Vagina (tissue), 2 donors: Measurements from ENCODE around the gene PSMB7. TPM values are rescaled to one million over a fixed set of nuclear protein-coding genes. Genes with fewer than 3 reads are reported as not detected.

Experiments used
- DNase-seq, 2 donors: peaks; one replicate each; pipeline ENCODE4 v3.0.0-alpha.2; 2017; ENCODE audit errors: extremely low spot score in 2 of 2
- H3K27ac ChIP-seq: fragments of 200-600 bp; sonication (generic); one replicate; pipeline ENCODE4 v1.5.1; 2019
- H3K27me3 ChIP-seq: fragments of 200-600 bp; sonication (generic); one replicate; pipeline ENCODE4 v1.5.1; 2019
- H3K36me3 ChIP-seq, 2 donors: fragments of 200-600 bp; sonication (generic); one replicate each; pipeline ENCODE4 v1.5.1; 2017 to 2019
- H3K4me1 ChIP-seq: fragments of 200-600 bp; sonication (generic); one replicate; pipeline ENCODE4 v1.5.1; 2019
- H3K4me3 ChIP-seq, 2 donors: fragments of 200-600 bp; sonication (generic); 1 replicate in 1 of 2; 2 replicates in 1 of 2; pipeline ENCODE4 v1.5.1; 2016 to 2019
- H3K9me3 ChIP-seq: fragments of 200-600 bp; sonication (generic); one replicate; pipeline ENCODE4 v1.5.1; 2019
- POLR2A ChIP-seq, 2 donors: fragments of 450-650 bp; IDR thresholded peaks; one replicate each; pipeline ENCODE4 v1.6.1; 2017; ENCODE audit warnings: antibody characterized with exemption in 2 of 2, mild to moderate bottlenecking in 2 of 2, moderate library complexity in 2 of 2
- POLR2AphosphoS5 ChIP-seq, 2 donors: sonication (generic); formaldehyde crosslinking; IDR thresholded peaks; one replicate each; pipeline ENCODE4 v1.9.0; 2017; ENCODE audit warnings: antibody characterized with exemption in 2 of 2, mild to moderate bottlenecking in 2 of 2, low read depth in 1 of 2; ENCODE audit not compliant: insufficient read depth in 1 of 2
- intact Hi-C: fragments of 100-400 bp; cut with DNase I; formaldehyde crosslinking; loops from one replicate; pipeline ENCODE4 v1.15.1; 2023
- total RNA-seq: library from RNA; depleted of rRNA; stranded (reverse); fragments of >200 nt; gene quantifications from one replicate; pipeline ENCODE4 v1.2.3, GENCODE V29; 2016
- TF ChIP-seq, protein P1 (sequence below), 3 experiments: fragments of 450-650 bp in 2 of 3; fragments of 200-600 bp in 1 of 3; sonication (generic) in 1 of 3; IDR thresholded peaks; one replicate each; pipeline ENCODE4 v1.5.1; 2017 to 2019; ENCODE audit warnings: antibody characterized with exemption in 3 of 3, mild to moderate bottlenecking in 2 of 3, moderate library complexity in 2 of 3

PSMB7 gene
- total RNA-seq, 1 donor from 2014 or later: 121 TPM

DNA sequence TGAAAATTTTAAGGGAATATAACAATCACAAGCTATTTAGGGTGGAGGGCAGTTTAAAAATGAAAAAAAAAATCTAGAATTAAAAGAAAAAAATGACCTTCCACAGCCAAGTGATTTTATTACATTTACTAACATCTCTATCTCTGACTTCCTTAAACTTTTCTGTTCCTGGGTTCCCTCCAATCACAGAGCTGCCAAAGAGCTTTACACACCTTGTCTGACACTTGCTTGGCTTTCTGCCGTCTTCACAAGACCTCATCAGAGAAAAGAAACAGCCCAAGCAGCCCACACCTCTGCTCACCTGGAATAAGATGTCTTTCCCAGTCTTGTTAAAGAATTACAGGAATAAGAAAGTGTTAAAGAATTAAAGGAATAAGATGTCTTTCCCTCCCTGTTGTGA lies 38.9 kb downstream of the PSMB7 start:
- no peak for TF ChIP-seq POLR2AphosphoS5 (IDR thresholded peaks at IDR 0.05; ENCODE audit: insufficient read depth in 1 of 2, low read depth in 1 of 2)
- no peak for TF ChIP-seq POLR2A (IDR thresholded peaks at IDR 0.05)
- TF ChIP-seq, protein P1, sequence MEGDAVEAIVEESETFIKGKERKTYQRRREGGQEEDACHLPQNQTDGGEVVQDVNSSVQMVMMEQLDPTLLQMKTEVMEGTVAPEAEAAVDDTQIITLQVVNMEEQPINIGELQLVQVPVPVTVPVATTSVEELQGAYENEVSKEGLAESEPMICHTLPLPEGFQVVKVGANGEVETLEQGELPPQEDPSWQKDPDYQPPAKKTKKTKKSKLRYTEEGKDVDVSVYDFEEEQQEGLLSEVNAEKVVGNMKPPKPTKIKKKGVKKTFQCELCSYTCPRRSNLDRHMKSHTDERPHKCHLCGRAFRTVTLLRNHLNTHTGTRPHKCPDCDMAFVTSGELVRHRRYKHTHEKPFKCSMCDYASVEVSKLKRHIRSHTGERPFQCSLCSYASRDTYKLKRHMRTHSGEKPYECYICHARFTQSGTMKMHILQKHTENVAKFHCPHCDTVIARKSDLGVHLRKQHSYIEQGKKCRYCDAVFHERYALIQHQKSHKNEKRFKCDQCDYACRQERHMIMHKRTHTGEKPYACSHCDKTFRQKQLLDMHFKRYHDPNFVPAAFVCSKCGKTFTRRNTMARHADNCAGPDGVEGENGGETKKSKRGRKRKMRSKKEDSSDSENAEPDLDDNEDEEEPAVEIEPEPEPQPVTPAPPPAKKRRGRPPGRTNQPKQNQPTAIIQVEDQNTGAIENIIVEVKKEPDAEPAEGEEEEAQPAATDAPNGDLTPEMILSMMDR (IDR thresholded peaks at IDR 0.05): no peak
- Histone ChIP-seq H3K27ac (no peak overlapping the region), H3K27me3 (no peaks in the 10 kb centered on the region), H3K36me3 (peaks cover 0 to 15% of the 10 kb centered on the region in 2 donors), H3K9me3 (no peaks in the 10 kb centered on the region), H3K4me3 (no peak overlapping the region), H3K4me1 (no peaks in the 10 kb centered on the region)
- intact Hi-C loops: no loop called here
- DNase-seq: no peak

DNA sequence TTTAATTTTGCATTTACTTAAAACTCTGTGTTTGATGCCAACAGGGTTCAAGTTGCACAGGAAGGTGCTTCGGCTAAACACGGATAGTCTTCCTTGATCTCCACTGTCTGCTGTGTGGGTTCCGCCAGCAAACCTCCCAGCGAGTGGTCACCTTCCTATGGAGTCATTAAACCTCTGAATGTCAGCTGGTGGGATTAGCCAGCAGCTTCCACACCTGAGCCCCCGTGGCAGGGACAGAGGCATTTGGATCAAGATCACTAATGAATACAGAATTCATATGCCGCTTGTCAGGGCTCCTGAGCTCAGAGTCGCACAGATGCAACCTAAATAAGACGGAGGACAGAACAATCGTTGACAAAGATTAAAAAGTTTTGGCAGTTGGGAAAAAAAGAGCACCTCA lies 39.5 kb downstream of the PSMB7 start:
- Histone ChIP-seq H3K36me3 (peaks cover 0 to 11% of the 10 kb centered on the region in 2 donors), H3K27ac (no peak overlapping the region), H3K4me3 (no peak overlapping the region), H3K27me3 (no peaks in the 10 kb centered on the region), H3K9me3 (no peaks in the 10 kb centered on the region), H3K4me1 (no peaks in the 10 kb centered on the region)
- intact Hi-C loops: no loop called here
- TF ChIP-seq POLR2A (IDR thresholded peaks at IDR 0.05): no peak
- TF ChIP-seq, protein P1 (IDR thresholded peaks at IDR 0.05): no peak
- no peak for TF ChIP-seq POLR2AphosphoS5 (IDR thresholded peaks at IDR 0.05; ENCODE audit: insufficient read depth in 1 of 2, low read depth in 1 of 2)
- DNase-seq: no peak

DNA sequence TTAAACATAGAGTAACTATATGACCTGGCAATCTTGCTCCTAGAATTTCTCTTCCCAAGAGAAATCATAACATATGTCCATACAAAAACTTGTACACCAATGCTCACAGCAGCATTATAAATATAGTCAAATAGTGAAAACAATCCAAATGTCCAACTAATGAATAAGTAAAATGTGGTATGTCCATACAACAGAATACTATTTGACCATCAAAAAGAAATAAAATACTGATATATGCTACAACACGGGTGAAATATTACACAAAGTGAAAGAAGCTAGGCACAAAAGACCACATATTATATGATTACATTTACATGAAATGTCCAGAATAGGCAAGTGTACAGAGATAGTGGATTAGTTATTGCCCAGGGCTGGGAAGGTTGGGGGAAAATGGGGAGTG lies 41.4 kb downstream of the PSMB7 start:
- Histone ChIP-seq H3K4me3 (no peak overlapping the region), H3K4me1 (no peaks in the 10 kb centered on the region), H3K36me3 (no peaks in the 10 kb centered on the region), H3K9me3 (no peaks in the 10 kb centered on the region), H3K27ac (no peak overlapping the region), H3K27me3 (no peaks in the 10 kb centered on the region)
- TF ChIP-seq POLR2A (IDR thresholded peaks at IDR 0.05): no peak
- TF ChIP-seq, protein P1 (IDR thresholded peaks at IDR 0.05): no peak
- no peak for TF ChIP-seq POLR2AphosphoS5 (IDR thresholded peaks at IDR 0.05; ENCODE audit: insufficient read depth in 1 of 2, low read depth in 1 of 2)
- intact Hi-C loops: no loop called here
- no peak for DNase-seq

DNA sequence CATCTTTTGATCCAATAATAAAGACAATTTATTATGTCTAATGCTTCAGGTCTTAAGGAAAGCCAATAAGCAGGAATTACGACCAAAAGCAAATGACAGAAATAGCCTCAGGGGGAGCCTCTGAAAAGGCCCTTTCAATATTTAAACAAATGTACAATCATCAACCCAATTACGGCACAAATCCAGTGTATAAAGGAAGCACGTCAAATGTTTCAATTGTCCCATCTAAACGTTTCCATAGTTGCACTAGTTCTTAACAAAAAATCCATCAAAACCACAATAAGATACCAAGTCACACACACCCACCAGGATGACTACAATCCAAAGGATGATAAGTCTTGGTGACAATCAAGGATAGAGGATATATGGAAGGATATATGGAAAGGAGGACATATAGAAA lies 41.9 kb downstream of the PSMB7 start:
- intact Hi-C loops: no loop called here
- no peaks in the 10 kb centered on the region for H3K9me3 ChIP-seq
- no peak overlapping the region for H3K4me3 ChIP-seq
- H3K27ac ChIP-seq: no peak overlapping the region
- no peaks in the 10 kb centered on the region for H3K36me3 ChIP-seq
- no peak for DNase-seq
- no peaks in the 10 kb centered on the region for H3K4me1 ChIP-seq
- no peaks in the 10 kb centered on the region for H3K27me3 ChIP-seq
- TF ChIP-seq POLR2A (IDR thresholded peaks at IDR 0.05): no peak
- TF ChIP-seq POLR2AphosphoS5 (IDR thresholded peaks at IDR 0.05; ENCODE audit: insufficient read depth in 1 of 2, low read depth in 1 of 2): no peak
- TF ChIP-seq, protein P1 (IDR thresholded peaks at IDR 0.05): no peak

DNA sequence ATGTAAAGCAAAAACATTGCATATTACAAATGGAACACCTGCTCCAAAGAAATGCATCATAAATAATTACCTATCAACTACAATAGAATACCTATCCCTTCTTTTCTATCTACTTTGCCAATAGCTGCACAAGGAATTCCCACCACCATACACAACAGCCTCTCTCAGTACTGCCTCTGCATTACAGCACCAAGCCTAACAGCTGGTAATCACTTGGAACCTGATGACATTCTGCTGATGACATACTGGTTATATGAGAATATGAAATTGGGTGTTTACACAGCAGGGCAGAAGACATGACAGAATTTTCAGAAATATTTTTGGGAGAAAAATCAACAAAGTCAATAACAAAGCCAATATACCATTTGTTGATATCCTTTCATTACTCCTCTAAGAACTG lies 43.2 kb downstream of the PSMB7 start:
- TF ChIP-seq POLR2A (IDR thresholded peaks at IDR 0.05) (no peak), POLR2AphosphoS5 (IDR thresholded peaks at IDR 0.05; ENCODE audit: insufficient read depth in 1 of 2, low read depth in 1 of 2) (no peak)
- TF ChIP-seq, protein P1 (IDR thresholded peaks at IDR 0.05): no peak
- Histone ChIP-seq H3K4me1 (no peaks in the 10 kb centered on the region), H3K4me3 (no peak overlapping the region), H3K9me3 (no peaks in the 10 kb centered on the region), H3K36me3 (no peaks in the 10 kb centered on the region), H3K27ac (no peak overlapping the region), H3K27me3 (no peaks in the 10 kb centered on the region)
- DNase-seq: no peak
- intact Hi-C loops: no loop called here
